ENCODE data around the gene MOCOS. TPM values are rescaled to one million over a fixed set of nuclear protein-coding genes. Genes with fewer than 3 reads are reported as not detected.

MOCOS gene
- total RNA-seq, 1 donor from 2014 or later, result 2.2 TPM

DNA sequence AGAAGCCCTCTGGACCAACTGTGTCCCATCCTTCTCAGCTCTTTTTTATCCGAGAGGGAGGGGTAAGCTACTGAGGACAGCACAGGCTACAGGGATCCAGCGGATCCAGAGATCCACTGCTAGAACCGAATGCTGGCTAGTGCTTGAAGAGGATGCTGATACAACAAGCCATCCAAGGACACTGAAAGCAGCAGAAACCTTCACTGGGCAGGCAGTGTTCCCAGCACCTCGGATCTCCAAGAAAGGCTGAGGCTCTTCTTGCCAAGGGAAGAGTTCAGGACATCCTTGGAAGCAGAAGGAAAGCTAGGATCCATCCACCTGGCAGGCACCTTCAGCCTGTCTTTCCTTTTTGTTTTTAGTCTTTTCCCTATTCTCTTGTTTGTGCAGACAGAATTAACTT, 97.0 kb downstream of the MOCOS start:
- Histone ChIP-seq H3K9me3 (no peaks in the 10 kb centered on the region), H3K4me1 (no peaks in the 10 kb centered on the region), H3K27ac (no peak overlapping the region), H3K27me3 (no peaks in the 10 kb centered on the region), H3K4me3 (no peak overlapping the region), H3K36me3 (no peaks in the 10 kb centered on the region)
- peak in 1 of 2 donors; percentile 75 for DNase-seq (ENCODE audit: extremely low spot score in 2 of 2)
- intact Hi-C loops (cut with DNase I), result loop anchor here (5.0 to 10.0 kb wide), 2 partner anchors 187 to 259 kb away; no protein-coding TSS in a partner anchor
- TF ChIP-seq POLR2A (IDR thresholded peaks at IDR 0.05) (no peak), POLR2AphosphoS5 (IDR thresholded peaks at IDR 0.05; ENCODE audit: insufficient read depth in 1 of 2, low read depth in 1 of 2) (no peak)
- TF ChIP-seq, protein P1, sequence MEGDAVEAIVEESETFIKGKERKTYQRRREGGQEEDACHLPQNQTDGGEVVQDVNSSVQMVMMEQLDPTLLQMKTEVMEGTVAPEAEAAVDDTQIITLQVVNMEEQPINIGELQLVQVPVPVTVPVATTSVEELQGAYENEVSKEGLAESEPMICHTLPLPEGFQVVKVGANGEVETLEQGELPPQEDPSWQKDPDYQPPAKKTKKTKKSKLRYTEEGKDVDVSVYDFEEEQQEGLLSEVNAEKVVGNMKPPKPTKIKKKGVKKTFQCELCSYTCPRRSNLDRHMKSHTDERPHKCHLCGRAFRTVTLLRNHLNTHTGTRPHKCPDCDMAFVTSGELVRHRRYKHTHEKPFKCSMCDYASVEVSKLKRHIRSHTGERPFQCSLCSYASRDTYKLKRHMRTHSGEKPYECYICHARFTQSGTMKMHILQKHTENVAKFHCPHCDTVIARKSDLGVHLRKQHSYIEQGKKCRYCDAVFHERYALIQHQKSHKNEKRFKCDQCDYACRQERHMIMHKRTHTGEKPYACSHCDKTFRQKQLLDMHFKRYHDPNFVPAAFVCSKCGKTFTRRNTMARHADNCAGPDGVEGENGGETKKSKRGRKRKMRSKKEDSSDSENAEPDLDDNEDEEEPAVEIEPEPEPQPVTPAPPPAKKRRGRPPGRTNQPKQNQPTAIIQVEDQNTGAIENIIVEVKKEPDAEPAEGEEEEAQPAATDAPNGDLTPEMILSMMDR (IDR thresholded peaks at IDR 0.05), result no peak

DNA sequence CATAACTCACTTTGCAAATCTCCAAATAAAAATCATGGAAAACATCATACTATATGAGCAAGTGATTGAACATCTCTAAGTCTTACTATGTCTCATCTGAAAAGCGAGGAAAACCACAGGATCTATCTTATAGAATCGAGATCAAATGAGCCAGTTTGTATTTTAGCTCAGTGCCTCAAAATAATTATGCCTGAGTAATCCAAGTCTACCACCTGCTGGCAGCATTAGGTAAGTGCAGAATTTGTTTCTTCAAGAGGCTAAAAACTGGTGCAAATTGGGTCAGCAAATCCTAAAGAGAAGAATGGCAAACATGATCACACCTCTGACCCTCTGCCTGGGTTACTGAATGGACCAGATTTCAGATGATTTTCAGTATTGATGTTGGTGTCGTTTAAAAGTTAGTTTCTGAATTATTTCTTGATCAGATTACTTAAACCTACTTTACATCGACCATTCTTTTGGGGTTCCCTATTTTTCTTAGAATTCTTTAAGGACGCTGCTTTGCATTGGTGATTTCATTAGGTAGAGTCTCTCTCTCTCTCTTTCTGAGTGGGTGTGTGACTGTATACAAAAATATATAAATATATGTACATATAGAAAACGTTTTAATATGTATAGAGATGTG, 97.5 kb downstream of the MOCOS start:
- no peak for DNase-seq (ENCODE audit: extremely low spot score in 2 of 2)
- H3K36me3 ChIP-seq, result no peaks in the 10 kb centered on the region
- H3K4me3 ChIP-seq, result no peak overlapping the region
- H3K27ac ChIP-seq, result no peak overlapping the region
- no peak for TF ChIP-seq POLR2AphosphoS5 (IDR thresholded peaks at IDR 0.05; ENCODE audit: insufficient read depth in 1 of 2, low read depth in 1 of 2)
- TF ChIP-seq, protein P1 (IDR thresholded peaks at IDR 0.05), result peak; percentile 81 to 87 (median 86)
- H3K9me3 ChIP-seq, result no peaks in the 10 kb centered on the region
- intact Hi-C loops (cut with DNase I), result loop anchor here (5.0 to 10.0 kb wide), 2 partner anchors 187 to 260 kb away; no protein-coding TSS in a partner anchor
- no peaks in the 10 kb centered on the region for H3K4me1 ChIP-seq
- no peaks in the 10 kb centered on the region for H3K27me3 ChIP-seq

DNA sequence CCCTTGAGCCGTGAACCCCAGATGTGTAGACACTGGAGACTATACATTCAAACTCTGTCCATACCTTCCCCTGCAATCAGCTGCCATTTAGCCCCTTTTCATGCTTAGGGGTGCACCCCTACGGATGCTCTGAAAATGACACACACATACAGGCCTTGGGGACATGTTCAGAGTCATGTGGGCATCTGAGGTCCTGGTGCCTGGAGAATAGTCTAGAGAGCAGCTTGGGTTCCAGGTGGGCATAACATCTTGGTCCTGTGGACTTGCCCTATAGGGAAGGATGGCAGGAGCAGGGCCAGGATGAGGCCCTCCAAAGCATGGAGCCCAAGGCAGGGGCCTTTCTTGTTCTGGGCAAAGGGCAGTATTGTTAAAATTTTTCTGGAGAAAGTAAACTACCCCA, 100.4 kb downstream of the MOCOS start:
- peak in 1 of 2 donors; percentile 69 for DNase-seq (ENCODE audit: extremely low spot score in 2 of 2)
- Histone ChIP-seq H3K9me3 (no peaks in the 10 kb centered on the region), H3K4me3 (no peak overlapping the region), H3K27ac (no peak overlapping the region), H3K27me3 (no peaks in the 10 kb centered on the region), H3K4me1 (no peaks in the 10 kb centered on the region), H3K36me3 (no peaks in the 10 kb centered on the region)
- intact Hi-C loops (cut with DNase I), result loop anchor here (10.0 kb wide), 1 partner anchor 263 kb away; no protein-coding TSS in a partner anchor
- TF ChIP-seq POLR2A (IDR thresholded peaks at IDR 0.05) (no peak), POLR2AphosphoS5 (IDR thresholded peaks at IDR 0.05; ENCODE audit: insufficient read depth in 1 of 2, low read depth in 1 of 2) (no peak)
- TF ChIP-seq, protein P1 (IDR thresholded peaks at IDR 0.05), result no peak

DNA sequence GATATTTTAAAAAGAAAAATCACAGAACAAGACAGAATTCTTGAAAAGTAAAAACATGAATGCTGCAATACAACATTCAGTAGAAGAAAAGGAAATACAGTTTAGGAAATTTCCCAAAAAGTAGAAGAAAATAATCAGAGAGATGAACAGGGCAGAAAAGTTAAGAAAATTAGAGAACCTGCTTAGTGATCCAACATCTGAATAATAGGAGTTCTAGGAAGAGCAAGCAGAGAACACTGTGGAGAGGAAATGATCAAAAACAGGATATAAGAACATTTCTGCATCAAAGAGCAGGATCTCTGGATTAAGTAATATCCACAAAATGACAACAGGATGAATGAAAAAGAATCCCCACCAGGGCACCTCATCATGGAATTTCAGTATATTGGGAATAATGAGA, 101.4 kb downstream of the MOCOS start:
- Histone ChIP-seq H3K36me3 (no peaks in the 10 kb centered on the region), H3K4me3 (no peak overlapping the region), H3K27ac (no peak overlapping the region), H3K4me1 (no peaks in the 10 kb centered on the region), H3K9me3 (no peaks in the 10 kb centered on the region), H3K27me3 (no peaks in the 10 kb centered on the region)
- intact Hi-C loops (cut with DNase I), result loop anchor here (10.0 kb wide), 1 partner anchor 264 kb away; no protein-coding TSS in a partner anchor
- TF ChIP-seq POLR2A (IDR thresholded peaks at IDR 0.05), result no peak
- TF ChIP-seq, protein P1 (IDR thresholded peaks at IDR 0.05), result no peak
- no peak for TF ChIP-seq POLR2AphosphoS5 (IDR thresholded peaks at IDR 0.05; ENCODE audit: insufficient read depth in 1 of 2, low read depth in 1 of 2)
- no peak for DNase-seq (ENCODE audit: extremely low spot score in 2 of 2)

DNA sequence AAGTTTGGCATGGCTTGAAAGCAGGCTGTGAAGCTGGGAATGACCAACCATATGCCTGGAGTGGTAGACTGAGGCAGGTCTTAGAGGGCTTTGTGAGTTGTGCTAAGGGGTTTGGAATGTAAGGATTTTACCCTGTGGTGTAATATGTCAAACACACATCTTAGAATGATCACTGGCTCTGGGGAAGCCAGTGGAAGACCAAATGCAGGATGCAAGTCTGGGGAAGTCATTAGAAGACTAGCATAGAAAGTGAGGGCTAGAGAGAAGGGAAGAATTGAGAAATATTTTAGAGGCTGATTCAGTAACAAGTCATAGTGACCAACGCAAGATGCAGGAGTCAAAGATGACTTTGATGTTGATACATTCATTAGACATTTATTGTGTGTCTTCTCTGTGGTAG, 106.7 kb downstream of the MOCOS start:
- H3K36me3 ChIP-seq, result no peaks in the 10 kb centered on the region
- TF ChIP-seq POLR2A (IDR thresholded peaks at IDR 0.05), result no peak
- TF ChIP-seq, protein P1 (IDR thresholded peaks at IDR 0.05), result no peak
- TF ChIP-seq POLR2AphosphoS5 (IDR thresholded peaks at IDR 0.05; ENCODE audit: insufficient read depth in 1 of 2, low read depth in 1 of 2), result no peak
- DNase-seq (ENCODE audit: extremely low spot score in 2 of 2), result peak in 1 of 2 donors; percentile 32
- intact Hi-C loops (cut with DNase I), result loop anchor here (10.0 kb wide), 2 partner anchors 281 to 461 kb away; no protein-coding TSS in a partner anchor
- H3K27me3 ChIP-seq, result no peaks in the 10 kb centered on the region
- no peak overlapping the region for H3K27ac ChIP-seq
- peaks cover 18% of the 10 kb centered on the region for H3K4me1 ChIP-seq
- no peak overlapping the region for H3K4me3 ChIP-seq
- no peaks in the 10 kb centered on the region for H3K9me3 ChIP-seq

Measured in vagina (tissue), 2 donors.